Temporal lobe (tissue), 1 donor: ENCODE measurements around the gene EVC. TPM values are rescaled to one million over a fixed set of nuclear protein-coding genes. Genes with fewer than 3 reads are reported as not detected.

Source experiments
- total RNA-seq: library from RNA; depleted of rRNA; stranded (reverse); fragments of >200 nt; gene quantifications from one replicate; pipeline ENCODE4 v1.2.3, GENCODE V29; 2014

Gene EVC
- total RNA-seq, 1 donor from 2014 or later, result 4.4 TPM

Other genes starting within 250 kb of the EVC start
- 1.2 TPM for gene EVC2, start 2.6 kb upstream of the EVC start, total RNA-seq
- gene CRMP1, start 181.9 kb downstream of the EVC start, total RNA-seq, result 551 TPM